GM12875 (cell line): ENCODE measurements around the gene RASEF.

Experiments
- H3K4me3 ChIP-seq: one replicate; pipeline ENCODE4 v1.5.1; 2011; ENCODE audit warnings: low read depth, low read length, control low read depth
- TF ChIP-seq, protein P1 (sequence below): IDR thresholded peaks from 2 replicates; pipeline ENCODE4 v1.5.1; 2011; ENCODE audit warnings: low read depth, mild to moderate bottlenecking, control low read depth, inconsistent platforms, low read length, moderate library complexity, borderline replicate concordance; ENCODE audit not compliant: insufficient read depth

Gene RASEF

GRCh38 chr9:83005361-83005760 lies 57.6 kb downstream of the RASEF start:
- H3K4me3 ChIP-seq = no peak overlapping the region

DNA sequence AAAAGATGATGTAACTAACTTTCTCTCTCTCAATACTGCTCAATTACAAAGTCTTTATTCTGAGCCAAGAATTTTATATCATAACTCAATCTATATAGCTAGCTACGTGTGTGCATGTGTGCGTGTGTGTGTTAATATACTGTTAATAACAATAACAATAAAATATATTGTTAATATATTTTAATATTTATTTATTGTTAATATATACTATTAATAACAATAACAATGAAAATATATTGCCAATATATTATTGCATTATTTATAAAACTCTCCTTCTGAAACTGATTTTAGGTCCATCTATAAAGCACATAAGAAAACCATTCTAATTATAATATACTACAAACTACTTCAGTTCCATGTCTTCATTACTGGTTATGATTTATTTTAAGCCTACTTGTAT lies 60.6 kb downstream of the RASEF start:
- no peak overlapping the region for H3K4me3 ChIP-seq
- TF ChIP-seq, protein P1, sequence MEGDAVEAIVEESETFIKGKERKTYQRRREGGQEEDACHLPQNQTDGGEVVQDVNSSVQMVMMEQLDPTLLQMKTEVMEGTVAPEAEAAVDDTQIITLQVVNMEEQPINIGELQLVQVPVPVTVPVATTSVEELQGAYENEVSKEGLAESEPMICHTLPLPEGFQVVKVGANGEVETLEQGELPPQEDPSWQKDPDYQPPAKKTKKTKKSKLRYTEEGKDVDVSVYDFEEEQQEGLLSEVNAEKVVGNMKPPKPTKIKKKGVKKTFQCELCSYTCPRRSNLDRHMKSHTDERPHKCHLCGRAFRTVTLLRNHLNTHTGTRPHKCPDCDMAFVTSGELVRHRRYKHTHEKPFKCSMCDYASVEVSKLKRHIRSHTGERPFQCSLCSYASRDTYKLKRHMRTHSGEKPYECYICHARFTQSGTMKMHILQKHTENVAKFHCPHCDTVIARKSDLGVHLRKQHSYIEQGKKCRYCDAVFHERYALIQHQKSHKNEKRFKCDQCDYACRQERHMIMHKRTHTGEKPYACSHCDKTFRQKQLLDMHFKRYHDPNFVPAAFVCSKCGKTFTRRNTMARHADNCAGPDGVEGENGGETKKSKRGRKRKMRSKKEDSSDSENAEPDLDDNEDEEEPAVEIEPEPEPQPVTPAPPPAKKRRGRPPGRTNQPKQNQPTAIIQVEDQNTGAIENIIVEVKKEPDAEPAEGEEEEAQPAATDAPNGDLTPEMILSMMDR = no peak

More at GRCh38 chr9:83005361-83005760, 57.6 kb downstream of the RASEF start:
- TF ChIP-seq, protein P1 = no peak

GRCh38 chr9:83000765-83001164 lies 62.2 kb downstream of the RASEF start:
- no peak overlapping the region for H3K4me3 ChIP-seq
- TF ChIP-seq, protein P1 = no peak

- H3K4me3 ChIP-seq = no peak overlapping the region
- TF ChIP-seq, protein P1 = no peak
Observed at GRCh38 chr9:82998409-82998808, 64.5 kb downstream of the RASEF start.

- no peak overlapping the region for H3K4me3 ChIP-seq
- TF ChIP-seq, protein P1 = no peak
Observed at GRCh38 chr9:82997476-82998140, 65.3 kb downstream of the RASEF start.

DNA sequence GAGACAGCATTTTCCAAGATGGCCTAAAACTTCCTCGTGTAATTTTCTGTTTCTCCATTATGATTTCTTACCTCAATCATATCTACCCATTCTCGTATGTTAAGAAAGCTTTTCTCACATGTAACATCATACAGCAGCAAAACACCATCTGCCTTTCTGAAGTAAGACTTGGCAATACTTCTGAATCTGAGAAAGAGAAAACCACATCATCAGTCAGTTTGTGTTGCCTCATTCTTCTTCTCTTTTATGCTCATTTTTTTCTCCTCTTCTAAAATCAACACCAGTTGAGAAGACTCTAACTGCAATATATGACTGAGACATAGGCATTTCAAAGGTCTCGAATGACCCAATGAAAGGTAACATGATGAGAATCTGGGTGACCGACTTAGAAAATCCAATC lies 66.0 kb downstream of the RASEF start:
- TF ChIP-seq, protein P1 = no peak
- H3K4me3 ChIP-seq = no peak overlapping the region

GRCh38 chr9:82993856-82994605 lies 68.9 kb downstream of the RASEF start:
- TF ChIP-seq, protein P1 = no peak
- H3K4me3 ChIP-seq = no peak overlapping the region
